ENCODE measurements around the gene EPB41L2. TPM values are rescaled to one million over a fixed set of nuclear protein-coding genes. Genes with fewer than 3 reads are reported as not detected.

The EPB41L2 gene
- total and polyA plus RNA-seq, 2 donors from 2014 or later = 19.6 to 111 TPM

GRCh38 chr6:131070061-131070460 lies 7.0 kb upstream of the EPB41L2 start:
- Histone ChIP-seq H3K4me3 (ENCODE audit: low read length in 3 of 3) (no peak overlapping the region), H3K9ac (ENCODE audit: low read length in 3 of 3) (no peak overlapping the region), H3K4me1 (ENCODE audit: control insufficient read depth in 2 of 3, insufficient read depth in 2 of 3, low read depth in 1 of 3, low read length in 3 of 3) (no peaks in the 10 kb centered on the region), H3K27me3 (ENCODE audit: control insufficient read depth, insufficient read depth, low read length) (no peaks in the 10 kb centered on the region), H3K36me3 (ENCODE audit: control insufficient read depth in 2 of 3, insufficient read depth in 3 of 3, low read length in 3 of 3) (no peaks in the 10 kb centered on the region), H3K9me3 (ENCODE audit: control insufficient read depth in 2 of 3, insufficient read depth in 1 of 3, low read length in 3 of 3) (no peaks in the 10 kb centered on the region), H3K27ac (ENCODE audit: low read depth in 2 of 2, low read length in 2 of 2) (no peak overlapping the region)
- no peak for TF ChIP-seq CTCF (IDR thresholded peaks at IDR 0.05; ENCODE audit: borderline replicate concordance, extremely low read depth, insufficient read depth)
- FAIRE-seq = no peak
- intact Hi-C loops (cut with DNase I) = no loop called here
- no peak for DNase-seq

- no peak overlapping the region for H3K4me3 ChIP-seq (ENCODE audit: low read length in 3 of 3)
- H3K27me3 ChIP-seq (ENCODE audit: control insufficient read depth, insufficient read depth, low read length) = no peaks in the 10 kb centered on the region
- peaks cover 0 to 3% (median 0%) of the 10 kb centered on the region in 3 donors for H3K4me1 ChIP-seq (ENCODE audit: control insufficient read depth in 2 of 3, insufficient read depth in 2 of 3, low read depth in 1 of 3, low read length in 3 of 3)
- no peak overlapping the region for H3K9ac ChIP-seq (ENCODE audit: low read length in 3 of 3)
- DNase-seq = no peak
- no peak for TF ChIP-seq CTCF (IDR thresholded peaks at IDR 0.05; ENCODE audit: borderline replicate concordance, extremely low read depth, insufficient read depth)
- FAIRE-seq = no peak
- no peaks in the 10 kb centered on the region for H3K36me3 ChIP-seq (ENCODE audit: control insufficient read depth in 2 of 3, insufficient read depth in 3 of 3, low read length in 3 of 3)
- no peak overlapping the region for H3K27ac ChIP-seq (ENCODE audit: low read depth in 2 of 2, low read length in 2 of 2)
- intact Hi-C loops (cut with DNase I) = no loop called here
- no peaks in the 10 kb centered on the region for H3K9me3 ChIP-seq (ENCODE audit: control insufficient read depth in 2 of 3, insufficient read depth in 1 of 3, low read length in 3 of 3)
Observed at GRCh38 chr6:131068165-131068564, 5.1 kb upstream of the EPB41L2 start.

- intact Hi-C loops (cut with DNase I) = no loop called here
- H3K27ac ChIP-seq (ENCODE audit: low read depth in 2 of 2, low read length in 2 of 2) = no peak overlapping the region
Observed at GRCh38 chr6:131067521-131067920, 4.5 kb upstream of the EPB41L2 start.

More at GRCh38 chr6:131067521-131067920, 4.5 kb upstream of the EPB41L2 start:
- H3K36me3 ChIP-seq (ENCODE audit: control insufficient read depth in 2 of 3, insufficient read depth in 3 of 3, low read length in 3 of 3) = no peaks in the 10 kb centered on the region
- H3K4me3 ChIP-seq (ENCODE audit: low read length in 3 of 3) = no peak overlapping the region
- no peaks in the 10 kb centered on the region for H3K9me3 ChIP-seq (ENCODE audit: control insufficient read depth in 2 of 3, insufficient read depth in 1 of 3, low read length in 3 of 3)
- H3K4me1 ChIP-seq (ENCODE audit: control insufficient read depth in 2 of 3, insufficient read depth in 2 of 3, low read depth in 1 of 3, low read length in 3 of 3) = peaks cover 0 to 3% (median 0%) of the 10 kb centered on the region in 3 donors
- DNase-seq (no peak), FAIRE-seq (no peak)
- TF ChIP-seq CTCF (IDR thresholded peaks at IDR 0.05; ENCODE audit: borderline replicate concordance, extremely low read depth, insufficient read depth) = no peak
- H3K27me3 ChIP-seq (ENCODE audit: control insufficient read depth, insufficient read depth, low read length) = no peaks in the 10 kb centered on the region
- no peak overlapping the region for H3K9ac ChIP-seq (ENCODE audit: low read length in 3 of 3)

All from kidney (tissue), 14 donors.